Skeletal muscle satellite cell (primary cell): ENCODE results near the gene RAPGEF1.

Source experiments
- H3K27me3 ChIP-seq: 2 replicates; pipeline ENCODE4 v1.7.0; 2013; ENCODE audit warnings: low read length; ENCODE audit not compliant: control insufficient read depth, insufficient read depth
- H3K36me3 ChIP-seq: 2 replicates; pipeline ENCODE4 v1.7.0; 2013; ENCODE audit warnings: mild to moderate bottlenecking, control low read depth, low read length; ENCODE audit not compliant: insufficient read depth
- H3K4me1 ChIP-seq: 2 replicates; pipeline ENCODE4 v1.7.0; 2013; ENCODE audit warnings: low read length; ENCODE audit not compliant: control insufficient read depth, insufficient read depth
- H3K4me2 ChIP-seq: 2 replicates; pipeline ENCODE4 v1.7.0; 2013; ENCODE audit warnings: mild to moderate bottlenecking, low read length
- H3K4me3 ChIP-seq: 2 replicates; pipeline ENCODE4 v1.7.0; 2013; ENCODE audit warnings: low read length
- H3K9ac ChIP-seq: 2 replicates; pipeline ENCODE4 v1.7.0; 2013; ENCODE audit warnings: mild to moderate bottlenecking, low read depth, low read length, moderate library complexity
- H3K9me3 ChIP-seq: replicated peaks from 2 replicates; pipeline ENCODE4 v1.7.0; 2013; ENCODE audit warnings: mild to moderate bottlenecking, control low read depth, low read length

The RAPGEF1 gene

DNA sequence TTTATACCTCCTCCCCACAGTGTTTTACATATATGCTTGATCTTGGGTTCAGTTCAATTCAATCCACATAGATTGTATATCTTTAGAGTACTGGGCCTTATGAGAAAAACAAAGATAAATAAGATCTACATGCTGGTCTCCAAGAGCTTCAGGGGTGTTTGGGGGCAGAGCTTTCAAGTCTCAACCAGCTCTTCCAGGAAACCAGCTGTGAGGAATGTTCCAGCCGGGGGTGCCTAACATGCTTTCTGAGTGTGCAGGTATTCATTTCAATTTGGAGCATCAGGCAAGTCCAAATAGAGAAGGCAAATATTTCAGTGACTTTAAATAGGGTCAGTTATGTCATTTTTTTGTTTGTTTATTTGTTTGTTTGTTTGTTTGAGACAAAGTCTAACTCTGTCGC lies 5.7 kb upstream of the RAPGEF1 start:
- Histone ChIP-seq H3K9me3 (no peaks in the 10 kb centered on the region), H3K9ac (no peak overlapping the region), H3K4me3 (no peak overlapping the region)

DNA sequence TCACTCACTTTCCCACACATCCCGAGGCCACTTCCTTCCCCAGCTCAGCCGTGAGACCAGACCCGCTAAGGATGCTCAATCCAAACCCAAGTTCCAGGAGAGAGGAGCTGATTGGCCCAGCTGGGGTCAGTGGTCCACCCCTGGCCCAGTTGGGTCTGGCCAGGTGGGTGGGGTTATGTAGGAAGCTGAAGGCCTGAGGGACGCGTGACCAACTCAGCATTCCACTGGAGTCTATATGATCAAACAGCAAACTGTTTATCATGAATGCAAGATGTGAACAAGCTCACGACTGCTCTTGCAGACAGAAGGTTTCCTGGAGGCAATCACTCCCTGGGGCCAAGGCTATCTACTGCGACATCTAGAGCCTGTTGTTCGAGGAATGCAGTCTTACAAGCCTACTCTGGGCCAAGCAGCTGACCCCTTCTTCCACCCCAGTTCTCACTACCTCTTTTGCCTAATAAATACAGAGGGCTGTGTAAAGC lies 4.9 kb upstream of the RAPGEF1 start:
- no peak overlapping the region for H3K9ac ChIP-seq
- H3K36me3 ChIP-seq: no peaks in the 10 kb centered on the region
- no peaks in the 10 kb centered on the region for H3K27me3 ChIP-seq
- no peak overlapping the region for H3K4me3 ChIP-seq
- no peak overlapping the region for H3K4me2 ChIP-seq
- no peaks in the 10 kb centered on the region for H3K4me1 ChIP-seq
- H3K9me3 ChIP-seq: no peaks in the 10 kb centered on the region

More for the DNA sequence above, 5.7 kb upstream of the RAPGEF1 start:
- no peak overlapping the region for H3K4me2 ChIP-seq
- H3K36me3 ChIP-seq: no peaks in the 10 kb centered on the region
- peaks cover 6% of the 10 kb centered on the region for H3K27me3 ChIP-seq
- no peaks in the 10 kb centered on the region for H3K4me1 ChIP-seq

- H3K4me1 ChIP-seq: no peaks in the 10 kb centered on the region
Measured at GRCh38 chr9:131744171-131744719, 4.4 kb upstream of the RAPGEF1 start.

GRCh38 chr9:131743501-131743900 lies 3.6 kb upstream of the RAPGEF1 start:
- Histone ChIP-seq H3K9ac (no peak overlapping the region), H3K9me3 (no peaks in the 10 kb centered on the region), H3K4me2 (no peak overlapping the region), H3K4me1 (peaks cover 4% of the 10 kb centered on the region), H3K36me3 (no peaks in the 10 kb centered on the region), H3K27me3 (no peaks in the 10 kb centered on the region), H3K4me3 (no peak overlapping the region)

More at GRCh38 chr9:131744171-131744719, 4.4 kb upstream of the RAPGEF1 start:
- no peaks in the 10 kb centered on the region for H3K9me3 ChIP-seq
- no peaks in the 10 kb centered on the region for H3K27me3 ChIP-seq
- H3K9ac ChIP-seq: no peak overlapping the region
- H3K4me3 ChIP-seq: no peak overlapping the region
- H3K36me3 ChIP-seq: no peaks in the 10 kb centered on the region
- no peak overlapping the region for H3K4me2 ChIP-seq

- Histone ChIP-seq H3K9ac (no peak overlapping the region), H3K4me3 (no peak overlapping the region), H3K9me3 (no peaks in the 10 kb centered on the region), H3K27me3 (no peaks in the 10 kb centered on the region), H3K36me3 (no peaks in the 10 kb centered on the region), H3K4me2 (no peak overlapping the region), H3K4me1 (peaks cover 8% of the 10 kb centered on the region)
Measured at GRCh38 chr9:131743096-131743495, 3.2 kb upstream of the RAPGEF1 start.

- Histone ChIP-seq H3K9ac (no peak overlapping the region), H3K9me3 (no peaks in the 10 kb centered on the region), H3K4me3 (no peak overlapping the region), H3K27me3 (no peaks in the 10 kb centered on the region), H3K4me2 (no peak overlapping the region), H3K36me3 (no peaks in the 10 kb centered on the region), H3K4me1 (peaks cover 18% of the 10 kb centered on the region)
Measured at GRCh38 chr9:131740898-131741297, 1.0 kb upstream of the RAPGEF1 start.

- H3K4me1 ChIP-seq: peaks cover 33% of the 10 kb centered on the region
Measured at GRCh38 chr9:131739133-131739958, 530 bp downstream of the RAPGEF1 start.

GRCh38 chr9:131738293-131739132 lies 1.4 kb downstream of the RAPGEF1 start:
- peak overlapping the region; percentile 86 for H3K4me2 ChIP-seq
- peak overlapping the region; percentile 79 for H3K9ac ChIP-seq
- H3K4me3 ChIP-seq: peak overlapping the region; percentile 71
- H3K9me3 ChIP-seq: no peaks in the 10 kb centered on the region
- peaks cover 40% of the 10 kb centered on the region for H3K4me1 ChIP-seq
- H3K36me3 ChIP-seq: peaks cover 2% of the 10 kb centered on the region
- no peaks in the 10 kb centered on the region for H3K27me3 ChIP-seq

More at GRCh38 chr9:131739133-131739958, 530 bp downstream of the RAPGEF1 start:
- Histone ChIP-seq H3K36me3 (peaks cover 2% of the 10 kb centered on the region), H3K4me3 (peak overlapping the region; percentile 71), H3K9me3 (no peaks in the 10 kb centered on the region), H3K9ac (peak overlapping the region; percentile 79), H3K4me2 (peak overlapping the region; percentile 86), H3K27me3 (no peaks in the 10 kb centered on the region)

- Histone ChIP-seq H3K4me1 (peaks cover 50% of the 10 kb centered on the region), H3K9ac (no peak overlapping the region)
Measured at GRCh38 chr9:131737426-131737825, 2.5 kb downstream of the RAPGEF1 start.

GRCh38 chr9:131736431-131736830 lies 3.4 kb downstream of the RAPGEF1 start:
- Histone ChIP-seq H3K4me3 (no peak overlapping the region), H3K36me3 (peaks cover 2% of the 10 kb centered on the region), H3K9me3 (no peaks in the 10 kb centered on the region), H3K27me3 (no peaks in the 10 kb centered on the region), H3K4me1 (peaks cover 60% of the 10 kb centered on the region), H3K9ac (no peak overlapping the region), H3K4me2 (no peak overlapping the region)

More at GRCh38 chr9:131737426-131737825, 2.5 kb downstream of the RAPGEF1 start:
- Histone ChIP-seq H3K4me3 (no peak overlapping the region), H3K9me3 (no peaks in the 10 kb centered on the region), H3K4me2 (no peak overlapping the region), H3K27me3 (no peaks in the 10 kb centered on the region), H3K36me3 (peaks cover 2% of the 10 kb centered on the region)
